HG02981 (cell line): ENCODE measurements around the gene CASQ2.
A peak's percentile ranks its signal among the peaks of the same experiment; 100 is the strongest.
"Not testable (repeated sequence)": the region's sequence is repeated elsewhere in the genome, so short reads cannot be mapped to it uniquely, and the experiment has no call there.

ENCODE experiments used
- ATAC-seq: cut with Tn5 transposase; IDR thresholded peaks from one replicate; pipeline ENCODE4 v1.9.1; 2021; ENCODE audit warnings: mild to moderate bottlenecking, moderate library complexity; ENCODE audit not compliant: unreplicated experiment

The CASQ2 gene

DNA sequence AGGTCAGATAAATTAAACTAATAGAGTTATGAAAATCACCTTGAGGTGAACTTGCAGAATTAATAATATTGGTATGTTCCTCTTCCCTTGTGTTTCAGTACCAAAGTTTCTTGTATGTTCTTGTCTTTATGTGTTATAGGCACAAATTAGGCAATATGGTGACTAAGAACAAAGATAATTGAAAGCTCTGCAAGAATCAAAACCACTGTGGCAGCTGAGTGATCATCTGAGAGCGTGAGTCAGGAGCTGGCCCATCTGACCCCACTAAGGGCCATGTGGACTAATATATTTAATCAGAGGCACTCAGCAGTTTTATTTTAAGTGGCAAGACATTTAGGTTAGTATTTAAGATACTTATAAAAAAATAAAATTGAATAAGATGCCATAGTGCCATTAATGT is 12.8 kb upstream of the CASQ2 start:
- ATAC-seq = no peak

DNA sequence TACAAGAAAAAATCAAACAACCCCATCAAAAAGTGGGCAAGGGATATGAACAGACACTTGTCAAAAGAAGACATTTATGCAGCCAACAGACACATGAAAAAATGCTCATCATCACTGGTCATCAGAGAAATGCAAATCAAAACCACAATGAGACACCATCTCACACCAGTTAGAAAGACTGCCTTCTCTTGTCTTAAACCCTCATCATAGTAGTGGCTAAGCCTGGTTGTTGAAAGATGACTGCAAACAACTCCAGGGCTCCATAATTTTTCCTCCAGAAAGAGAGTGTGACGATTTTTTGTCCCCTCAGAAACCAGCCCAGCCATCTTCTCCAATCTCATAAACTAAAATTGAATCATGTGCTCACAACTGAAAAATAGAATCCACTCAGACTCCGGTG is 12.1 kb upstream of the CASQ2 start:
- not testable (repeated sequence) for ATAC-seq

DNA sequence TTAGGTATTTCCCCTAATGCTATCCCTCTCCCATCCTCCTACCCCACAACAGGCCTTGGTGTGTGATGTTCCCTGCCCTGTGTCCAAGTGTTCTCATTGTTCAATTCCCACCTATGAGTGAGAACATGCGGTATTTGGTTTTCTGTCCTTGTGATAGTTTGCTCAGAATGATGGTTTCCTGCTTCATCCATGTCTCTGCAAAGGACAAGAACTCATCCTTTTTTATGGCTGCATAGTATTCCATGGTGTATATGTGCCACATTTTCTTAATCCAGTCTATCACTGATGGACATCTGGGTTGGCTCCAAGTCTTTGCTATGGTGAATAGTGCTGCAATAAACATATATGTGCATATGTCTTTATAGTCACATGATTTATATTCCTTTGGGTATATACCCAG is 10.6 kb upstream of the CASQ2 start:
- not testable (repeated sequence) for ATAC-seq

GRCh38 chr1:115771847-115772457 is 3.4 kb upstream of the CASQ2 start:
- peak; percentile 90 for ATAC-seq

DNA sequence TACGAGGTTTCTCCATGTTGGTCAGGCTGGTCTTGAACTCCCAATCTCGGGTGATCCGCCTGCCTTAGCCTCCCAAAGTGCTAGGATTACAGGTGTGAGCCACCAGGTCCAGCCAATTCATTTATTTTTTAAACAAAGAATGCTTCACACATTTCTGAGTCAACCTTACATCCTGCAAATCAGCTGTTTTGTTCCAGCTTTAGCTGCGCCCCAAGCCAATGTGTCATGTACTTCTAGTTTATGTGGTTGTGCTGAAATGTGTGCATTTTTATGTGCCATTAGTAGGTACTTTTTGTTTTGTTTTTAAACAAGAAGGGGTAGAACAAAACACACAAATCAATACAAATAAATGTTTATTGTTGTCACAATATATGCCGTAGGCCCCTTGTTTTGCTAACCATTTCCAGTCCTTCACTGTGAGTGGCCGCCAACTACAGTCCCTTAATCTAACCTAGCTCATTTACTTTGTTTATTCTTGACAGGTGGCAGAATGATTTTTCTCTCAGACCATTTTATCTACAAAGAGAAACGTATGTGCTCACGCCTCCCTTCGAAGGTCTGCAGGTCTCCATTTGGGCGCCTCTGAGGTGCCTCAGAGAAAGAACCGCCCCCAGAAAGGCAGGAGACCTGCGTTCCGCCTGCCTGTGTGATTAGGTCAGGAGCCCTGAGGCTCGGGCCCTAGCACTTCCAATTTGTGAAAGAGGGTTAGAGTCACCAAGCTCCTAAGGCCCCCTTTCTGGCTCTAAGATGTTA is 2.8 kb upstream of the CASQ2 start:
- ATAC-seq = peak; percentile 22

- no peak for ATAC-seq
Observed at GRCh38 chr1:115767403-115767802, 1.1 kb downstream of the CASQ2 start.

GRCh38 chr1:115765091-115765490 is 3.4 kb downstream of the CASQ2 start:
- ATAC-seq = no peak

GRCh38 chr1:115764541-115764940 is 4.0 kb downstream of the CASQ2 start:
- no peak for ATAC-seq

DNA sequence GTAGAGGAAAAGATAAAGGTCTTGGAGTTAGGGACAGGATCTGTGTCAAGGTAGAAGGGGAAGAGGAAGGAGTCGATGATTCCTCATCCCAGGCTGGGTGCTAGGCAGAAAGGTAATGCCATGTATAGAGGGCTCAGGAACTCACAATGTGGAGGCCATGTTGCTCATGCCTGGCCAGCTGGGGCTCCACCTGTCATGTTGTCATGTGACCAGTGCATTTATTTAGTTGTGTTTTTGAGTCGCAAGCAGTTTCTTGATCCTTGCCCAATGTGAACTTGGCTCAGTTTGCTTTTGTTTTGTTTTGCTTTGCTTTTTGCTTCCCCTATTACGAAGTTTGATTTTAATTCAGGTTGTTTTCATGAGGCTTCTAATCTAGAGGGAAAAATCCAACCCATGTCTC is 5.7 kb downstream of the CASQ2 start:
- ATAC-seq = no peak

GRCh38 chr1:115761601-115762302 is 6.8 kb downstream of the CASQ2 start:
- no peak for ATAC-seq

DNA sequence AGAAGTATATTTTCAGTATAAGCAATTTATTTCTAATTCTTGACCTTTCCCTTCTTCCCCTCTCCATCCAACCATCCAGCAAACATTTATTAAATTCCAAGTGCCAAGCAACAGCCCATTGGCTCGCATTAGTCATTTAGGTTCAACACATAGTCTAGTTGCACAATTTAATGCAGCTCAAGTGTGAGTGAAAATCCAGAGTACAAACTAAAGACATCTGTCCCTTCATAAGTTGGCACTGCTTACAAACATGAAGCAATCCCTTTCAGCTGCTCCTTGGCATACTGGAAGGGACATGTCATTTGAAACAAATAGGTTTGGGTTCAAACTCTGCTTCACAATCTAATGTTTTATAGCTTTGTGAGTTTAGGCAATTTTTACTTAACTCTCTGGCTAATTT is 10.7 kb downstream of the CASQ2 start:
- ATAC-seq = no peak

- no peak for ATAC-seq
Observed at GRCh38 chr1:115757326-115757725, 11.2 kb downstream of the CASQ2 start.

- no peak for ATAC-seq
Observed at GRCh38 chr1:115755456-115756370, 12.8 kb downstream of the CASQ2 start.

- ATAC-seq = no peak
Observed at GRCh38 chr1:115753830-115754229, 14.7 kb downstream of the CASQ2 start.

- ATAC-seq = no peak
Observed at GRCh38 chr1:115753361-115753760, 15.2 kb downstream of the CASQ2 start.

- no peak for ATAC-seq
Observed at GRCh38 chr1:115748401-115749150, 19.9 kb downstream of the CASQ2 start.

GRCh38 chr1:115746021-115746690 is 22.4 kb downstream of the CASQ2 start:
- ATAC-seq = no peak

DNA sequence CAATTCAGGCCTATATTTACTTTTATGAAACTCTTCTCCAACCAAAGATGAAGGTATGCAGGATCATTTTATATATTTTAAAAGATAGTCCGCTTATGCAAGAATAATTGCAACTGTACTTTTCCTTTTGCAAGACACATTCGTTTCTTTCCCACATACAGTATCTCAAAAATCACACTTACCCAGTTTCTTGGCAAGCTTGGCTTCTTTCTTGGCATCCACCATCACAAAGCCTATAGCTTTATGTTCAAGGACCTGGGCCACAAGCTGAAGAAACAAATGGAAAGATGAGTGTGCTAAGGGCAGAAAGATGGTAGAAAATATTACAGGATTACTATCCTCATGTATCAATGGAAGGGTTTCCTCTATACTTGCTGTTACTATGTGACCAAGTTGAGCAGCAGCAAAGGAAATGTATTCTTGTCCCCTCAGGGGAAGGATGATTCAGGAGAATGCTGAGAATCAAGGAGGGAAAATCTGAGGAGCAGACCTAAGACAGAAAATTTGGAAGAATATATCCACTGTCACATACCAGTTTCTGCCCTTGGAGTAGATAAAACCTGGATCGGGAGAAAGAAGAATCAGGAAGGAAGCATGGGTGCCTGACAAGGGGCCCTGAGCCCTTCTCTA is 23.8 kb downstream of the CASQ2 start:
- ATAC-seq = no peak

GRCh38 chr1:115740811-115741210 is 27.7 kb downstream of the CASQ2 start:
- no peak for ATAC-seq
